GM12801 (cell line): ENCODE results near the gene MICAL3.

ENCODE experiments used
- CTCF ChIP-seq: IDR thresholded peaks from one replicate; pipeline ENCODE4 v1.5.1; 2011; ENCODE audit warnings: control low read depth; ENCODE audit not compliant: insufficient read length; ENCODE audit errors: extremely low read depth

Gene MICAL3

GRCh38 chr22:18024276-18024939 lies at the start of gene MICAL3:
MICAL3 (minus strand) TSS chr22:18024561; CDS start chr22:17906812, 117,749 bp downstream.
- TF ChIP-seq CTCF, result no peak

GRCh38 chr22:18073467-18073866 lies 49.1 kb upstream of the MICAL3 start:
- TF ChIP-seq CTCF, result no peak

- TF ChIP-seq CTCF, result no peak
These were observed 47.6 kb upstream of the MICAL3 start for GRCh38 chr22:18071968-18072310.

GRCh38 chr22:18070556-18071306 lies 46.4 kb upstream of the MICAL3 start:
- no peak for TF ChIP-seq CTCF

- no peak for TF ChIP-seq CTCF
These were observed 45.7 kb upstream of the MICAL3 start for GRCh38 chr22:18070041-18070440.

- TF ChIP-seq CTCF, result no peak
These were observed 44.7 kb upstream of the MICAL3 start for GRCh38 chr22:18069041-18069440.

- TF ChIP-seq CTCF, result no peak
These were observed 44.1 kb upstream of the MICAL3 start for GRCh38 chr22:18068381-18068988.
